Peyer's patch (tissue), 4 donors: ENCODE results near the gene TRIP11.

Experiments used
- CTCF ChIP-seq, 6 experiments: fragments of 450-650 bp in 4 of 6; fragments of 200-600 bp in 2 of 6; sonication (generic) in 1 of 6; IDR thresholded peaks; one replicate each; pipeline ENCODE4 v1.5.1; 2017 to 2019; ENCODE audit warnings: antibody characterized with exemption in 6 of 6, mild to moderate bottlenecking in 3 of 6, moderate library complexity in 1 of 6
- POLR2A ChIP-seq, 2 donors: fragments of 450-650 bp; IDR thresholded peaks; one replicate each; pipeline ENCODE4 v1.5.1; 2017; ENCODE audit warnings: antibody characterized with exemption in 2 of 2, mild to moderate bottlenecking in 2 of 2, moderate library complexity in 2 of 2

GRCh38 chr14:92033906-92034687 lies 5.8 kb downstream of the TRIP11 start:
- TF ChIP-seq CTCF (IDR thresholded peaks at IDR 0.05) (no peak), POLR2A (IDR thresholded peaks at IDR 0.05) (no peak)
